Colonic mucosa (tissue), 4 donors: ENCODE results near the gene SYPL1. TPM values are rescaled to one million over a fixed set of nuclear protein-coding genes. Genes with fewer than 3 reads are reported as not detected.

Source experiments
- DNase-seq: peaks from one replicate; pipeline ENCODE4 v3.0.0-alpha.2; 2020
- H3K27ac ChIP-seq: fragments of 200-600 bp; one replicate; pipeline ENCODE4 v1.8.0; 2021
- H3K27me3 ChIP-seq: fragments of 200-600 bp; one replicate; pipeline ENCODE4 v1.8.0; 2021
- H3K36me3 ChIP-seq: fragments of 200-600 bp; one replicate; pipeline ENCODE4 v1.8.0; 2021
- H3K4me1 ChIP-seq: fragments of 200-600 bp; one replicate; pipeline ENCODE4 v1.8.0; 2021; ENCODE audit warnings: mild to moderate bottlenecking
- H3K4me3 ChIP-seq: fragments of 200-600 bp; one replicate; pipeline ENCODE4 v1.8.0; 2021
- H3K9ac ChIP-seq, 2 donors: one replicate each; pipeline ENCODE4 v1.7.0; 2013; ENCODE audit warnings: control low read depth in 2 of 2, low read depth in 2 of 2, low read length in 2 of 2
- H3K9me3 ChIP-seq: fragments of 200-600 bp; one replicate; pipeline ENCODE4 v1.8.0; 2021
- CTCF ChIP-seq: fragments of 200-600 bp; IDR thresholded peaks from one replicate; pipeline ENCODE4 v1.8.0; 2022; ENCODE audit warnings: antibody characterized with exemption, mild to moderate bottlenecking
- intact Hi-C: fragments of 100-400 bp; cut with DNase I; formaldehyde crosslinking; loops from one replicate; pipeline ENCODE4 v1.14.1; 2022
- total RNA-seq, 2 donors: library from RNA; stranded (reverse); fragmentation: NEBNext Ultra II Directional in 1 of 2; extraction: Animal tissue kit (Norgen Biotek cat#: 25700) in 1 of 2; gene quantifications; one replicate each; pipeline ENCODE4 v1.2.1, GENCODE V29; 2021
- donor health status: healthy.
- donor health status: DM: no; HTN: no; CAD: no.
- donor health status: DM: no; HTN: no; CAD: no.

Gene SYPL1
- total RNA-seq, 2 donors from 2014 or later: 89.0 to 94.0 TPM

DNA sequence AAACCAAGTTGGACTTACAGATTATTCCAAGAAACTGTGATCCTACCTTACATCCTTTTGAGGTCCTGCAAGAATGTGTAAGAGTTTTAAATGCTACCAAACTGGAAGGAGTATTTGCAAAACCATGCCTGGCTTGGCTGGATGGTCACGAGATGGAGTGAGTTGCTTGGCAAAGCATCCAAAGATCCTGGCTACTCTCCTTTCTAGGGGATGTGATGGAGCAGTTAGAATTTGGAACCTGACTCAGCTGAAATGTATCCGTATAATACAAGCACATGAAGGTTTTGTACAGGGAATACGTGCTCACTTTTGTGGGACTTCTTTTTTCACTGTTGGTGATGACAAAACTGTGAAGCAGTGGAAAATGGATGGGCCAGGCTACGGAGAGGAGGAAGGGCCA is 13.3 kb upstream of the SYPL1 start:
- Histone ChIP-seq H3K27me3 (no peaks in the 10 kb centered on the region), H3K27ac (no peak overlapping the region), H3K9me3 (no peaks in the 10 kb centered on the region), H3K4me1 (no peaks in the 10 kb centered on the region), H3K9ac (no peak overlapping the region), H3K4me3 (no peak overlapping the region), H3K36me3 (no peaks in the 10 kb centered on the region)
- no peak for TF ChIP-seq CTCF
- no peak for DNase-seq
- intact Hi-C loops: no loop called here

DNA sequence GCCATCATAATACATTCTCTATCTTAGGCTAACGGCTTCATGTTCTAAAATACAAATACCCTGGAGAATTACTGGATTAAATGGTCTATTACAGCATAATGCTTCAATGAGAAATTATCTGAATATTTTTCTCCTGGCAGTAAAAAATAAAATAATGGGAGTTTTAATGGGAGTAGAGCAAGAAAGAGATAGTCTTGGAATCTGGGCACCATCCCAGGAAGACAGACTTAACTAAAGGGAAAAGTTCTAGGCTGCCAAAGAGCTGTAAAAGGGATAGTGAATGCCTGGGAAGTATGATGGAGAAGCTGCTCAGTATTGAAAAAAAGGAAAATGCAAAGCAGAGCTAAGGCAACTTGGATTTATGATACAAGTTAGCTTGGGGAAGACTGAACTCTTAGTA is 12.1 kb upstream of the SYPL1 start:
- intact Hi-C loops: no loop called here

DNA sequence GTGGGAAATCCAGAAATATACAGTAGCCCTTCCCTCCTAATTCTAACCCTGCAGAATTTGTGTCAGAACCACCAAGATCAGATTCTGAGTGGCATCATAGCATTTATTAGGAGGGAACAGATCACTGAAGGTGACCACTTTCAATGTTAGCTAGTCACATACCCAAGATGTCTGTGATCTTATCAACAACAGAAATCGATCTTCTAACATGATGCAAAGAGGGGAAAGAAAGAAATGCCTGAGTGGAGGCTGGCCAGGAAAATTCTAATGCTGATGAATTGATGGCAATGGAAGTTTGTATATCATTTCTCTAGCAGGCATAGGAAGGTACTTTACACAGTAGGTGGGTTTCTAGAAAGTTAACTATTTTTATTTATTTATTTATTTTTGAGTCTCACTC is 10.6 kb upstream of the SYPL1 start:
- H3K36me3 ChIP-seq: no peaks in the 10 kb centered on the region
- H3K27ac ChIP-seq: no peak overlapping the region
- intact Hi-C loops: no loop called here
- no peak for TF ChIP-seq CTCF
- no peak overlapping the region for H3K9ac ChIP-seq
- no peaks in the 10 kb centered on the region for H3K4me1 ChIP-seq
- H3K9me3 ChIP-seq: no peaks in the 10 kb centered on the region
- no peaks in the 10 kb centered on the region for H3K27me3 ChIP-seq
- DNase-seq: no peak
- no peak overlapping the region for H3K4me3 ChIP-seq

More for the DNA sequence above, 12.1 kb upstream of the SYPL1 start:
- Histone ChIP-seq H3K36me3 (no peaks in the 10 kb centered on the region), H3K9ac (no peak overlapping the region), H3K9me3 (no peaks in the 10 kb centered on the region), H3K4me3 (no peak overlapping the region), H3K27me3 (no peaks in the 10 kb centered on the region), H3K4me1 (no peaks in the 10 kb centered on the region), H3K27ac (no peak overlapping the region)
- TF ChIP-seq CTCF: no peak
- DNase-seq: no peak

DNA sequence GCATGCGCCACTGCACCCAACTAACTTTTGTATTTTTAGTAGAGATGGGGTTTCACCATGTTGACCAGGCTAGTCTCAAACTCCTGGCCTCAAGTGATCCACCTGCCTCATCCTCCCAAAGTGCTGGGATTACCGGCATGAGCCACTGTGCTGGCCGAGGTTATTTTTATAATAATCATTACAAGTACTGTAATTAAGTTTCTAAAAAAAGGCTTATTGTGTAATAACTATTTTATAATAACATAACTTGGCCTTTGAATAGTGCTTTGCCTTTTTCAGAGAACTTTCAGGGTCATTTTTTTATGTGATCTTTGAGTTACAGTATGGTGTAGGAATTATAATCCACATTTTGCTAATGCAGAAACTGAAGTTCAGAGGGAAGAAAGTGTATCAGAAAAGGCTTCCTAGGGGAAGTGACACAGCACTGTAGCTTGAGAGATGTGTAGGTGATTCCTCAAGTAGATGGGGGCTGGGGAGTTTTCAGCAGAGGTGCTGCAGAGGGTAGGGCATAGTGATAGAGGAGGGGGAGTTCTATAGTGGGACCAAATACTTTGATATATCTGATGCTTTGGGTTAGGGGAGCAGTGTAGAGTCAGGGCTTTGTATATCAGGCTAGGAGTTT is 9.2 kb upstream of the SYPL1 start:
- no peak overlapping the region for H3K9ac ChIP-seq
- H3K27me3 ChIP-seq: no peaks in the 10 kb centered on the region
- H3K36me3 ChIP-seq: no peaks in the 10 kb centered on the region
- no peaks in the 10 kb centered on the region for H3K9me3 ChIP-seq
- no peak overlapping the region for H3K4me3 ChIP-seq
- no peaks in the 10 kb centered on the region for H3K4me1 ChIP-seq
- intact Hi-C loops: no loop called here
- no peak for TF ChIP-seq CTCF
- DNase-seq: no peak
- no peak overlapping the region for H3K27ac ChIP-seq

- H3K27me3 ChIP-seq: no peaks in the 10 kb centered on the region
- no peak for TF ChIP-seq CTCF
- no peak overlapping the region for H3K9ac ChIP-seq
- no peak overlapping the region for H3K4me3 ChIP-seq
- H3K4me1 ChIP-seq: no peaks in the 10 kb centered on the region
- no peaks in the 10 kb centered on the region for H3K36me3 ChIP-seq
- H3K27ac ChIP-seq: no peak overlapping the region
- no peaks in the 10 kb centered on the region for H3K9me3 ChIP-seq
- intact Hi-C loops: no loop called here
- no peak for DNase-seq
Observed at GRCh38 chr7:106120500-106120899, 8.4 kb upstream of the SYPL1 start.
